ENCODE measurements around the gene PREX1.
A peak's percentile ranks its signal among the peaks of the same experiment; 100 is the strongest.

PREX1 gene

DNA sequence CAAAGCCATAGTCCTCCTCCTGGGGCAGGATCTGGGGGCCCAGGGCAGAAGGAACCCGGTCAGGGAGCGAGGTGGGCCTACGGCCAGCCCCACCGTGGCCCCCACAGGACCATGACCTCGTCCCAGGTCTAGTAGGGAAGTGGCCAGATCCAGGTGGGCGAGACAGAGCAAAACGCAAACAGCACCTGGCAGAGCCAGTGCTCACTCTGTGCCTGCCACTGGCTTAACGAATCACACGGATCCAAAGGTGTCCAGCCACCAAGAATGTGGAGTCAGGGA is 169.7 kb downstream of the PREX1 start:
- DNase-seq (no peak), ATAC-seq (no peak)

DNA sequence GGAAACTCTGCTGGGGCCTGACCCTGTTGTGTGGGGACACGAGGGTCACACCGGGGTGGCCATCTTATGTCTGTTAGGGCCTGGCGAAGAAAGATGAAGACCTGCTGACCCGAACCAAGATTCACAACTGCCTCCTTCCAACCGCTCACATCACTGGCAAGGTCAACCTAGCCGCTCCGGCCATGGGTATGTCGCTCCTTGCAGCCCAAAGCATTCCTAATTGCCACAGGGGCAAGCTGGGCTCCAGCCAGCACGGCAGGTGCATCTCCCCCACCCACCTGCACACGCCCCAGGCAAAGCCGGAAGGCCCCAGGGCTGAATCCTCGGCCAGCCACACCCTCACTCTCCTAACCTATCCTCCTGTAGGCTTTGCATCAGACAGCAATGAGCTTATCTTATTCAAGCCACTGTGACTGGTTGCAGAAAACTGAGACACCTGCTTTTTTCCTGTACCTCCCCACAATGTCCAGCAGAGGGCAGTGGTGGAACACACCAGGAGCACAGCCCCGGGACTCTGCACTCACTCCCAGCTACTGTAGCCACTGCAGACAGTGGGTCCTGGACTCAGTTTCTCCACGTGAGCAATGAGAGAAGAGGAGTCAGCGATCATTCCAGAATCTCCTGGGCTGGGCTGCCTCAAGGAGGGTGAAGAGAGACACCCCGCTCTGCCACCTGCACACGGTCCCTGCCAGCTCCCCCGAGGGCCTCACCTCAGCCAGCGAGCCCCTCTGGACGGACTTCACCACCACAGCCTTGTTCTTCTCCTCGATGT is 170.2 kb downstream of the PREX1 start:
- ATAC-seq, result peak; percentile 79
- peak; percentile 61 for DNase-seq

DNA sequence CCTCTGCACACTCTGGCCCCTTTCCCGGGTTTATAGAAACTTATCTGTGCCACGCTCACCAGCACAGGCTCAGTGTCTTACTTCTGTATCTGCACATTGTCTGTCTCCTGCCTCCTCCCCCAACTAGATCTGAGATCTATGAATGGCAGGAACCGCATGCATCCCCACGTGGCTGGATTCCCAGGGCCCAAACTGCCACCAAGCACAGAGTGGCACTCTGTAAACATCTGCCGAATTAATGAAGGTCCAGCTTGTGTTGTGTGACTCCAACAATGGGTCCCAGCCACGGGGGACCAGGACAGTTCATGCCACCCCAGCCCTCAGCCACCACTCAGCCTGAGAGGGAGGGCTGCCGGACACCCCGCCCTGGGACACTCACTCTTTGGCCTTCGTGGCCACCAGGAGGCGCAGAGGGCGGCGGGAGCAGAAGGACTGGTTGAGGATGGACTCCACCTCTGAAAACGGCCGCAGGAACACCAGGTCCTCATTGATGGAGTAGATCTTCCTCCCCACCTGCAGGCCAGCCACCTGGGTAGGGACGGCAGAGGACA is 171.1 kb downstream of the PREX1 start:
- no peak for DNase-seq

DNA sequence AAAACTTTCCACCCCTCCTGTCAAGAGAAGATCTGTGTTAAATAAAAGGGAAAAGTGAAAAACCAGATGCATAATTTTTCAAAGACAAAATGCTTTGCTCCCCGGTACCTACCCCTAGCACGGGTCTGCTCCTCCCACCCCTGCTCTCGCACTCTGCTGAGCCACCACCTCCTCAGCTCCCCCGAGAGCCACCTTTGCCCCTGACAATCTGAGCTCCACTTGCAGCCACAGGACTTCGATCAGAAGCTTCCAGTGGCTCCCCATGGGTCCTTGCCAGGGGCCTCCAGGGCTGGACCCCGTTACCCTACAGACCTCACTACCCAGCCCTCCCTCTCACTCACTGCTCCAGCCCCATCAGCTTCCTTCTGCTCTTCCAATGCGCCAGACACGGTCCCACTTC is 171.7 kb downstream of the PREX1 start:
- ATAC-seq (no peak), DNase-seq (no peak)

More for the DNA sequence above, 171.1 kb downstream of the PREX1 start:
- ATAC-seq, result no peak

GRCh38 chr20:48653706-48654051 is 174.1 kb downstream of the PREX1 start:
- no peak for DNase-seq

DNA sequence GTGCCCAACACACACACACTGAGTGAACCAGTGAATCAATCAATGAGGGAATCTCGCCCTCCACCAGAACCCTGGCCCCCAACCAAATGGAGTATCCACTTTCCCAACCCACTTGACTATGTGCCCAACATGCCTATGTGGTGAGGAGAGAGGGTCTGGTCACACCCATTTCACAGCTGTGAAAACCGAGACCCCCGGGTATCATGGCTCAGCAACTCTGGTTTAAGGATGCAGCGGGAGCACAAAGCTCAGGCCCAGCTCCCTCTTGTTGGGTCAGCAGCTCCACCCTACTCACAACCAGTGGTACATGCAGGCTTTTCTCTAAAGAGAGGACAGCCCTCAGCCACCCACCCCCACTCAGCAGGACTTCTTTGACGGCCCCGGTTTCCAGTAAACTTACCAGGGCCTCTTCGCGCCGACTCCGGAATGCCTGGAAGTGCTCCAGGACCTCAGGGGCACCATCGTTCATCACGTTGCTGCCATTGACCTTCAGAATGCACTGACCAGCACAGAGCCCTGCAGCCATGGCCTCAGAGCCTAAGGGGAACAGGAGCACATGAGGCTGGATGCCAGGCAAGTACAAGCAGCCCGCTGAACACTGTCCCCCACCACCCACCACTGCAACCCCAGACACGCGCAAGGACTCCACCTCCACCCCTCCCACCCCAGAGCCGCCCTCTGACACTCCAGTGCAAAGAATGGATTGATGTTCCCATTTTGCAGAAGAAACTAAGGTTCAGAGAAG is 174.7 kb downstream of the PREX1 start:
- no peak for ATAC-seq
- no peak for DNase-seq

More at GRCh38 chr20:48653706-48654051, 174.1 kb downstream of the PREX1 start:
- ATAC-seq, result no peak

DNA sequence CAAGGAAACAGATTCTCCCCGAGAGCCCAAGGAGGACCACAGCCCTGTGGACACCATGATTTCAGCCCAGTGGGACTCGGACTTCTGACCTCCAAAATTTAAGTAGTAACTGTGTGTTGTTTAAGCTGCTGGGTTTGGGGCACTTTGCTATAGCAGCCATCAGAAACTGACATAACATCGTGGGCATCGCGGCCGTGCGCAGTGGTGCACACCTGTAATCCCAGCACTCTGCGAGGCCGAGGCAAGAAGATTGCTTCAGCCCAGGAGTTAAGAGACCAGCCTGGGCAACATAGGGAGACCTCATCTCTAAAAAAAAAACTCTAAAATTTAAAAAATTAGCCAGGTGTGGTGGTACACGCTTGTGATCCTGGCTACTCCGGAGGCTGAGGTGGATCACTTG is 175.8 kb downstream of the PREX1 start:
- DNase-seq, result no peak
- ATAC-seq, result no peak

DNA sequence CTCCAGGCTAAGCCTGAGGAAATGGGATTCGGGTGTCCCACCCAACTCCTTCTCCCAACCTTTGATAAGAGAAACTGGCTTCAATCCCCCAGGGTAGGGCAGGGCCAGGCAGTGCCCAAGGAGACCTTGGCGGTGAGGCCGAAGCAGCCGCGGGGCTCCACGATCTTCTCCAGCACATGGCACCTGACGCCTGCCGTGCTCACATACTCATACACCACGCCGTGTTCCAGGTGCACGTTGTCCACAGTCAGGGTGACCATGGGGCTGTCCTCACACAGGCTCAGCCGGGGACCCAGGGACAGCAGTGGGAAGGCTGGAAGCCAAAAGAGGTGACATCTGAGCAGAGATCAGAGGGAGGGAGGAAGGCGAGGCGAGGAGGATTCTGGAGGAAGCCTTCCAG is 176.5 kb downstream of the PREX1 start:
- no peak for ATAC-seq
- DNase-seq, result no peak

DNA sequence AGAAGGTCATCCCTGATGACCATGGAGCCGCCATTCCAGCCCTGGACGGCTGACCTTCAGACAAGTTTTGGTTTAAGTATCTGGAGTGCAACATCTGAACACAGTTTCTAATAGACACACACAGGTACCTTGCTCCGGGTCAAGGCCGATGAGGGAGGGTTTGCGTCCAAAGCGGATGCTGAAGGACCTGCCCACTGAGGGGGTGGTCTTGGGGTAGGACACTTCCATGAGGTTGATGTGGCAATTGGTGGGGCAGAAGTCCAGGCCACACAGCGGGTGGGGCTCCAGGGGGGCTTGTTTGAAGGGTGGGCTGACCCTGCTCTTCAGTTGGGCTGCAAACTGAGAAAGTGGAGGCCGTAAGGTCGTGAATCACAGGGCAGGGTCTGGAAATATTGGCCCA is 177.9 kb downstream of the PREX1 start:
- DNase-seq (no peak), ATAC-seq (no peak)

DNA sequence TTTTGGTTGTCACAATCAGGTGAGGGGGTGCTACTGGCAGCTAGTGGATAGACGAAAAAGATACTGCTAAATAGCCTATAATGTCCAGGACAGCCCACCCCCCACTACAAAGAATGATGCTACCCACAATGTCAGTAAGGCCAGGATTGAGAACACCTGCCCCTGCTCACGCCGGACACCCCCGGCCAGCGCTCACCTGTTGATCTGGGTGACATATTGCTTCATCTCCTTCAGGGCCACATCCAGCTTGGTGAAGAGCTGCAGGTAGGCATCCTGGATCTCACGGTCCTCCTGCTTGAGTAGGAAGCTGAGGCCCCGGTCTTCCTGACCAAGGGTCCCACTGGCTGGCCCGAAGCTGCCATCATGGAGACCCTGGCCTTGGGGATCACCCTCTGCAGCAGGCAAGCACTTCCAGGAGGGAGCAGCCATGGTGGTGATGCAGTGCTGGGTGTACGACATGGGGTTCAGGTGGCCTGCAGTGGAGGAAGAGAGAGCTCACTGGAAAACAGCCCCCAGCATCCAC is 178.6 kb downstream of the PREX1 start:
- ATAC-seq (no peak), DNase-seq (no peak)

GRCh38 chr20:48648482-48649051 is 179.2 kb downstream of the PREX1 start:
- ATAC-seq (no peak), DNase-seq (no peak)

GRCh38 chr20:48647858-48648257 is 179.9 kb downstream of the PREX1 start:
- ATAC-seq, result no peak
- DNase-seq, result no peak

DNA sequence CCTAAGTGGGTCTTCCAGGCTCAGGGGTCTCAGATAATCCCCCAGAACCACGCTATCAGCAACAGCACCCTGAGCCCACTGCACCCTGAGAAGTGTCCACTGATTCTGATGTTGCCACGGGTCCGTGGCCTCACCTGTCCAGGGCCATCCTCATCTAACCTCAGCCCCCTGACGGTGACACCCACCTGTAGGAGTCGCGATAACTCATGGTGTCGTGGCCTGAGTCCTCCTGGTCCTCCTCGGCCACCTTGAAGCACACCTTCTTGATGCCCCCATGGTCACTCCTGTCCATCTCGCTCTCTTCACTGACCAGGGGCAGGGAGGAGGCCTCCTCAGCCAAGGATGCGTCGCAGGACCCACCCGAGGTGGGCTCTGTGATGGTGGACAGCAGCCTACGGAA is 182.1 kb downstream of the PREX1 start:
- ATAC-seq, result no peak
- DNase-seq, result no peak

GRCh38 chr20:48644286-48644828 is 183.4 kb downstream of the PREX1 start:
- DNase-seq, result no peak
- ATAC-seq, result no peak

- ATAC-seq (no peak), DNase-seq (no peak)
These were observed 185.5 kb downstream of the PREX1 start for GRCh38 chr20:48642105-48642880.

- DNase-seq, result no peak
- no peak for ATAC-seq
These were observed 186.9 kb downstream of the PREX1 start for GRCh38 chr20:48640871-48641270.

DNA sequence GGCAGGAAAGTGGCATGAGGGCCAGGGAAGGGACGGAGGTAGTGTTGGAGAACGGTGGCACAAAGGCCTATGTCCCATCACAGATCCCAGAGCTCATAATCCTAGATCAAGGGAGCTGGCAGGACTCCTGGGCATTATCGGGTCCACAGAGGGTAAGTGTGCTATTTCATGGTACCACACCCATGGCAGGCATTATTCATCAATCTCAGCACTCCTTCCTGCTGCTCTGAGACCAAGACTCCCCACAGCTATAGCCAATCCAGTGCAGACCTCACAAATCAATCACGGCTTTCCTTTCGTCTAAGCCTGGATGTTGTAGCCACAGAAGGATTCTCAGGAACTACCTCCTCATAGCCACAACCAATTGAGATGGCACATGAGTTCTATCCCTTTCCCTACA is 187.9 kb downstream of the PREX1 start:
- ATAC-seq (no peak), DNase-seq (no peak)

DNA sequence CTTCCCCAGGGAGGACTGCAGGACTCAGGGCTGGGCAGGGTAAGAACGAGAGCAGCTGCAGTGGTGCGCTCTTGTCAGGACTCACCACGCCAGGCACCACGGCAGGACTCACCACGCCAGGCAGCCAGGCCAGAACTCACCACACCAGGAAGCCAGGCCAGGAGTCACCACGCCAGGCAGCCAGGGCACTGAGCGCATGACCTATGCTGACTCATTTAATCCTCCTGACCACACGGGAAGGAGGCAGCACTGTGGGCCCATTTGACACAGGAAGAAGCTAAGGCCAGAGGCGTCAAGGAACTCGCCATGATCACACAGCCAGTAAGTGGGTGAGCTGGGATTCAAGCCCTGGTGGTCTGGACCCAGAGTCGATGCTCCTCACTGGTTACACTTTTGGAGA is 189.3 kb downstream of the PREX1 start:
- no peak for DNase-seq
- peak; percentile 25 for ATAC-seq

DNA sequence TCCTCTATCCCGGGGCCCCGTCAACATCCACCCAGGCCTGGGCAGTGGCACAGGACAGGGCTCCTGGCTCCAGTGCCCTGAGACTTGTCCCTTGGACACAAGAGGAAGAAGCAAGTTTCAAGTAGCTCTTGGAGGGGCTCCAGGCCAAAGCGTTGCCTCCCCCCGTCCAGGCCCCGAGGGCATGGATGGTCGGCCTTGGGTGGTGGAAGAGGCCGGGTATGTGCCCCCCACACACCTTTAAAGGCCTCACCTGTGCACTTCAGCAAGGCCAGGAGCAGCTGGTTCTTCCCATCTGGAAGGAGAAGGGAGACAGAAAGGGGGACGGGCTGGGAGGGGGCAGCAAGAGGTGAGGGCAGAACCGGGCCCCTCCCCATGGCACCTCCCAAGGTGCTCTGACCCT is 190.3 kb downstream of the PREX1 start:
- DNase-seq (no peak), ATAC-seq (no peak)

- no peak for ATAC-seq
- no peak for DNase-seq
These were observed 191.5 kb downstream of the PREX1 start for GRCh38 chr20:48636301-48636700.

- ATAC-seq, result peak; percentile 62
- DNase-seq, result peak; percentile 82
These were observed 192.0 kb downstream of the PREX1 start for GRCh38 chr20:48635791-48636267.

GRCh38 chr20:48635361-48635760 is 192.4 kb downstream of the PREX1 start:
- no peak for DNase-seq

More at GRCh38 chr20:48635361-48635760, 192.4 kb downstream of the PREX1 start:
- no peak for ATAC-seq
